ENCODE results near the gene OSM. TPM values are rescaled to one million over a fixed set of nuclear protein-coding genes. Genes with fewer than 3 reads are reported as not detected.

The OSM gene
- total and polyA plus RNA-seq, 2 donors (not counting 3 experiments of a cell fraction or from before 2014, with no cell fraction given) = not detected

DNA sequence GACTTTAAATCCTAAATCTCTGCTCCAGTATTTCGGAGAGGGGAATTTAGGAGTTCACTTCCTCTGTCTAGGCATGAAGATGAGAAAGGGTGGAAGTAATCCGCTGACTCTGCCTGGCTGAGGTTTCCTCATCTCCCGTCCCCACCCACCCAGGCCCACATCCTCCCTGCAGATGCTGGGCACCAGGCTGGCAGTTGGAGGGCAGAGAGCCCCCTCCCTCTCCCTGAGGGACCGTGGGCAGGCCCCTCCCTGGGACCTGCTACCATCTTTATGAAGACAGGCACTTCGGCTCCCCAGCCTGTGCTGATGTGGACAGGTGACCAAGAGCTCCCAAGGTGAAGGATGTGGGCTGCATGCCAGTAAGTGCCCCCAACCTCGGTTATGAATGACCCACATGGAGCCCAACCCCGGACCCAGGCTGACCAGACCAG, 16.0 kb upstream of the OSM start:
- intact Hi-C loops (cut with micrococcal nuclease) = no loop called here

DNA sequence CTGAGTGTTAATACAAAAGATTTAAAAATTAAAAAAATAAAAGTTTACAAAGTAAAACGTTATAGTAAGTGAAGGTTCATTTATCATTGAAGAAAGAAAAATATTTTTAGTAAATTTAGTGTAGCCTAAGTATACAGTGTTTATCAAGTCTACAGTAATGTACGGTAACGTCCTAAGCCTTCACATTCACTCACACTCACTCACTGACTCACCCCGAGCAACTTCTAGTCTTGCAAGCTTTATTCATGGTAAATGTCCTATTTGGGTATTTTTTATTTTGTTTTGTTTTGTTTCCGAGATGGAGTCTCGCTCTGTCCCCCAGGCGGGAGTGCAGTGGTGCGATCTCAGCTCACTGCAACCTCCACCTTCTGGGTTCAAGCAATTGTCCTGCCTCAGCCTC, 13.9 kb upstream of the OSM start:
- TF ChIP-seq JUN (IDR thresholded peaks at IDR 0.05; ENCODE audit: borderline replicate concordance, insufficient read depth, insufficient read length, low read depth) = no peak
- no peak for TF ChIP-seq EZH2 (IDR thresholded peaks at IDR 0.05; ENCODE audit: borderline replicate concordance, low read depth, low read length, severe bottlenecking)
- TF ChIP-seq, protein P1, sequence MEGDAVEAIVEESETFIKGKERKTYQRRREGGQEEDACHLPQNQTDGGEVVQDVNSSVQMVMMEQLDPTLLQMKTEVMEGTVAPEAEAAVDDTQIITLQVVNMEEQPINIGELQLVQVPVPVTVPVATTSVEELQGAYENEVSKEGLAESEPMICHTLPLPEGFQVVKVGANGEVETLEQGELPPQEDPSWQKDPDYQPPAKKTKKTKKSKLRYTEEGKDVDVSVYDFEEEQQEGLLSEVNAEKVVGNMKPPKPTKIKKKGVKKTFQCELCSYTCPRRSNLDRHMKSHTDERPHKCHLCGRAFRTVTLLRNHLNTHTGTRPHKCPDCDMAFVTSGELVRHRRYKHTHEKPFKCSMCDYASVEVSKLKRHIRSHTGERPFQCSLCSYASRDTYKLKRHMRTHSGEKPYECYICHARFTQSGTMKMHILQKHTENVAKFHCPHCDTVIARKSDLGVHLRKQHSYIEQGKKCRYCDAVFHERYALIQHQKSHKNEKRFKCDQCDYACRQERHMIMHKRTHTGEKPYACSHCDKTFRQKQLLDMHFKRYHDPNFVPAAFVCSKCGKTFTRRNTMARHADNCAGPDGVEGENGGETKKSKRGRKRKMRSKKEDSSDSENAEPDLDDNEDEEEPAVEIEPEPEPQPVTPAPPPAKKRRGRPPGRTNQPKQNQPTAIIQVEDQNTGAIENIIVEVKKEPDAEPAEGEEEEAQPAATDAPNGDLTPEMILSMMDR (IDR thresholded peaks at IDR 0.05; ENCODE audit: extremely low read depth in 1 of 2, insufficient read depth in 1 of 2, low read depth in 1 of 2, low read length in 2 of 2) = no peak
- no peak for TF ChIP-seq MYC (IDR thresholded peaks at IDR 0.05; ENCODE audit: low read depth, low read length)
- TF ChIP-seq POLR2AphosphoS5 (IDR thresholded peaks at IDR 0.05; ENCODE audit: insufficient read depth, low read depth, low read length) = no peak
- TF ChIP-seq GATA2 (IDR thresholded peaks at IDR 0.05; ENCODE audit: insufficient read depth, insufficient read length, low read depth, low read length) = no peak
- TF ChIP-seq, protein P2, sequence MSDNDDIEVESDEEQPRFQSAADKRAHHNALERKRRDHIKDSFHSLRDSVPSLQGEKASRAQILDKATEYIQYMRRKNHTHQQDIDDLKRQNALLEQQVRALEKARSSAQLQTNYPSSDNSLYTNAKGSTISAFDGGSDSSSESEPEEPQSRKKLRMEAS (IDR thresholded peaks at IDR 0.05; ENCODE audit: insufficient read depth, insufficient read length) = no peak
- TF ChIP-seq FOS (IDR thresholded peaks at IDR 0.05; ENCODE audit: borderline replicate concordance, insufficient read depth, low read length) = no peak
- TF ChIP-seq POLR2A (IDR thresholded peaks at IDR 0.05; ENCODE audit: low read depth, low read length) = no peak
- FAIRE-seq = no peak
- POLR2A ChIA-PET = interaction anchor here (0.7 kb wide), 1 partner anchor 31 kb away, joined by 6 read pairs; no protein-coding TSS in a partner anchor
- Histone ChIP-seq H3K4me1 (ENCODE audit: control insufficient read depth, extremely low read depth, insufficient read depth, low read length) (peaks cover 16% of the 10 kb centered on the region), H4K20me1 (replicated peaks; ENCODE audit: control insufficient read depth, extremely low read depth, insufficient read depth, low read length) (no peaks in the 10 kb centered on the region), H3K27me3 (ENCODE audit: control insufficient read depth in 2 of 2, insufficient read depth in 2 of 2, low read length in 2 of 2) (no peaks in the 10 kb centered on the region), H3K4me2 (ENCODE audit: insufficient read depth, low read length) (no peak overlapping the region), H3K9me3 (replicated peaks; ENCODE audit: control insufficient read depth, insufficient read depth, low read length) (no peaks in the 10 kb centered on the region), H3K9ac (replicated peaks; ENCODE audit: extremely low read depth, insufficient read depth, low read length) (no peak overlapping the region), H3K9me1 (replicated peaks; ENCODE audit: control insufficient read depth, extremely low read depth, insufficient read depth, low read length) (no peaks in the 10 kb centered on the region), H3K79me2 (ENCODE audit: control insufficient read depth, insufficient read depth, low read length) (no peaks in the 10 kb centered on the region), H3K36me3 (ENCODE audit: control insufficient read depth in 2 of 2, extremely low read depth in 1 of 2, insufficient read depth in 2 of 2, low read length in 2 of 2) (peaks cover 0 to 5% of the 10 kb centered on the region in 2 experiments), H2AFZ (ENCODE audit: low read depth, low read length) (no peak overlapping the region), H3K27ac (ENCODE audit: insufficient read depth, low read depth, low read length) (no peak overlapping the region), H3K4me3 (replicated peaks in 1 of 3; ENCODE audit: insufficient read depth in 1 of 3, low read depth in 1 of 3, low read length in 3 of 3) (no peak overlapping the region)
- dilution Hi-C loops (cut with MboI; ENCODE audit: extremely low pct_ligation_motif_present, low sequenced_read_pairs) = no loop called here
- intact Hi-C loops (cut with micrococcal nuclease) = no loop called here
- no peak for DNase-seq (ENCODE audit: low read depth, low spot score)
- CTCF ChIA-PET = interaction anchor here (0.9 to 3.9 kb wide), 7 partner anchors 7 to 107 kb away, joined by 3 to 61 read pairs (median 6); partner anchors contain the start of genes CASTOR1 and RNF215
- no TSS peak for BruUV-seq (replicated peaks)

More for the DNA sequence above, 16.0 kb upstream of the OSM start:
- H3K79me2 ChIP-seq (ENCODE audit: control insufficient read depth, insufficient read depth, low read length) = no peaks in the 10 kb centered on the region
- H3K9me3 ChIP-seq (replicated peaks; ENCODE audit: control insufficient read depth, insufficient read depth, low read length) = no peaks in the 10 kb centered on the region
- no peaks in the 10 kb centered on the region for H3K9me1 ChIP-seq (replicated peaks; ENCODE audit: control insufficient read depth, extremely low read depth, insufficient read depth, low read length)
- DNase-seq (ENCODE audit: low read depth, low spot score) = no peak
- H2AFZ ChIP-seq (ENCODE audit: low read depth, low read length) = no peak overlapping the region
- no peak overlapping the region for H3K4me2 ChIP-seq (ENCODE audit: insufficient read depth, low read length)
- POLR2A ChIA-PET = interaction anchor here (0.5 kb wide), 1 partner anchor 10 kb away, joined by 4 read pairs; no protein-coding TSS in a partner anchor
- no peaks in the 10 kb centered on the region for H3K27me3 ChIP-seq (ENCODE audit: control insufficient read depth in 2 of 2, insufficient read depth in 2 of 2, low read length in 2 of 2)
- BruUV-seq (replicated peaks) = no TSS peak
- TF ChIP-seq MYC (IDR thresholded peaks at IDR 0.05; ENCODE audit: low read depth, low read length) (no peak), JUN (IDR thresholded peaks at IDR 0.05; ENCODE audit: borderline replicate concordance, insufficient read depth, insufficient read length, low read depth) (no peak), POLR2A (IDR thresholded peaks at IDR 0.05; ENCODE audit: low read depth, low read length) (no peak), FOS (IDR thresholded peaks at IDR 0.05; ENCODE audit: borderline replicate concordance, insufficient read depth, low read length) (no peak)
- TF ChIP-seq, protein P2 (IDR thresholded peaks at IDR 0.05; ENCODE audit: insufficient read depth, insufficient read length) = no peak
- H3K4me1 ChIP-seq (ENCODE audit: control insufficient read depth, extremely low read depth, insufficient read depth, low read length) = peaks cover 9% of the 10 kb centered on the region
- CTCF ChIA-PET = interaction anchor here (1.0 kb wide), 1 partner anchor 27 kb away, joined by 3 read pairs; no protein-coding TSS in a partner anchor
- peaks cover 0 to 5% of the 10 kb centered on the region in 2 experiments for H3K36me3 ChIP-seq (ENCODE audit: control insufficient read depth in 2 of 2, extremely low read depth in 1 of 2, insufficient read depth in 2 of 2, low read length in 2 of 2)
- no peaks in the 10 kb centered on the region for H4K20me1 ChIP-seq (replicated peaks; ENCODE audit: control insufficient read depth, extremely low read depth, insufficient read depth, low read length)
- no peak overlapping the region for H3K4me3 ChIP-seq (replicated peaks in 1 of 3; ENCODE audit: insufficient read depth in 1 of 3, low read depth in 1 of 3, low read length in 3 of 3)
- dilution Hi-C loops (cut with MboI; ENCODE audit: extremely low pct_ligation_motif_present, low sequenced_read_pairs) = no loop called here
- no peak overlapping the region for H3K27ac ChIP-seq (ENCODE audit: insufficient read depth, low read depth, low read length)
- FAIRE-seq = no peak
- no peak overlapping the region for H3K9ac ChIP-seq (replicated peaks; ENCODE audit: extremely low read depth, insufficient read depth, low read length)

Data from endothelial cell of umbilical vein (primary cell).